GM18861 (cell line): ENCODE data around the gene NDUFB10.
"Not testable (repeated sequence)": the region's sequence is repeated elsewhere in the genome, so short reads cannot be mapped to it uniquely, and the experiment has no call there.

ENCODE experiments used
- ATAC-seq: cut with Tn5 transposase; IDR thresholded peaks from one replicate; pipeline ENCODE4 v1.9.1; 2021; ENCODE audit not compliant: unreplicated experiment

The NDUFB10 gene

DNA sequence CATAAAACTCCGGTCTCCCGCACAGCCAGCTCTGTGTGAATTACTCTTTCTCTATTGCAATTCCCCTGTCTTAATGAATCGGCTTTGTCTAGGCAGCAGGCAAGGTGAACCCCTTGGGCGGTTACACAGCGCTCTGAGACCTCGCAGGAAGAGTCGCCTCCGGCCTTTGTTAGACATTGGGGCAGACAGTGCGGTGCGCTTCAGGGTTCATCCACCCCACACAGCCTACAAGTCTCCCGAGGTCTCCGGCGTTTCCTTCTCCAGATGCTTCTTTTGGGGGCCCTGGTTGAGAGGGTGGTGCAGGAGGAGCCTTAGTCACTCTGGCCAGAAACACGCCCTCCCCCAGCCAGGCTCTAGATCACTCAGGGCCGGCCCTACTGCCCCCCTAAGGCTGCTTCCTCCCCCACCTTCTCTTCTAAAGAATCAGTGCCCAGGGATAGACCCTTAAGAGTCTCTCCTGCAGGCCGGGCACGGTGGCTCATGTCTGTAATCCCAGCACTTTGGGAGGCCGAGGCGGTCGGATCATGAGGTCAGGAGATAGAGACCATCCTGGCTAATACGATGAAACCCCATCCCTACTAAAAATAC lies 14.6 kb upstream of the NDUFB10 start:
- no peak for ATAC-seq

GRCh38 chr16:1945559-1946391 lies 13.6 kb upstream of the NDUFB10 start:
- ATAC-seq = no peak

DNA sequence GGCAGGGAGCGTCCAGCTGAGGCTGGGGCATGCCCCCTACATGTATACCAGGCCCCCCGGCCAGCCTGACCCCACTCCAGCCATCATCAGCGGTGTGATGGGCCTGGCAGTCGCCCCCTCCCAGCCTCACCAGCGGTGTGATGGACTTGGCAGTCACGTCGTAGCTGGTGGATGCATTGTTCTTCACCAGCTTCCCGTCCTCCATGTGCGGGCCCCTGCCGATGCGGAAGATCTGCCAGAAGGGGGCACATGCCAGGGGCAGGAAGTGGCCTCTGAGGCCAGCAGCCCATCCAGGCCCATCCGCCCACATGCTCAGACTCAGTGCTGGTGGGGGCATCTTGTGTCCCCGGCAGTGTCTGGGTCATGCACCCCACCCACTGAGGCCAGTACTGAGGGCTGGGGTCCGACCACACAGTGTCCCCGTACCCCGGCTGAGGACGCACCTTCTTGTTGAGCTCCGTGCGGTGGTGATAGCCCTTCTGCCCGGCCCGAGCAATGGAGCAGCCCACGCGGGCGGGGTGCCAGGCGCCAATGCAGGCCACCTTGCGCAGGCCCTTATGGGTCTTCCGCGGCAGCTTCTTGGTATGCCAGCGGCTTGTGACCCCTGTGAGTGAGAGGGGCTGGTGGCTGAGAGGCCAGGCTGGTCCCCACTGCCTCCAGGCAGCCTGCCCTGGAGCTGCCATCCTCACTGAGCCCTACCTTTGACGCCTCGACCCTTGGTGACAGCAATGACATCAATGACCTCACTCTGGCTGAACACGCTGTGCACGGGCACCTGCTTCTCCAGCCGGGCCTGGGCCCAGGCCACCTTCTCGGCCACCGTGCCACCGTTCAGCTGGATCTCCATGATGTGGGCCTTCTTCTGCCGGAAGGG lies 12.6 kb upstream of the NDUFB10 start:
- no peak for ATAC-seq

DNA sequence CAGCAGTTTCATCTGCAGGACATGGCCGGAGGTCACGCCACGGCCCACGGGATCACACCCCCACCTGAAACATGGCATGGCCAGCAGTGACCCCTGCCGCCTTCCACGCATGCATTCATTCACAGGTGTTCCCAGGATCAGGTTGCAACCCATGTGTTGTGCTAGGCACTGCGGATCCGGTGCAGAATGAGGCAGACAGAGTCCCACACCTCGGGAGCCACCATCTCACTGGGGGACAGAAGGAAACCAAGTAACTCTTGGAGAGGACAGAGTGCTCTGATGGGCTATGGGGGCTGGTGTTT lies 12.0 kb upstream of the NDUFB10 start:
- ATAC-seq = no peak

DNA sequence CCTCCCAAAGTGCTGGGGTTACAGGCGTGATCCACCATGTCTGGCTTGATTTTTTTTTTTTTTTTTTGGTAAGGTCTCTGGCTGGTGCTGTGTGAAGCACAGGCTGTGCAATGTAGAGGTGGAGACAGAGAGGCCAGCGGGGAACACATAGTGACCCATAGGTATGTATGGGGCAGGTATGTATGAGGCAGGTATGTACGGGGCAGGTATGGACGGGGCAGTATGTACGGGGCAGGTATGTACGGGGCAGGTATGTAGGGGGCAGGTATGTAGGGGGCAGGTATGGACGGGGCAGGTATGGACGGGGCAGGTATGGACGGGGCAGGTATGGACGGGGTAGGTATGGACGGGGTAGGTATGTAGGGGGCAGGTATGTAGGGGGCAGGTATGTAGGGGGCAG lies 9.8 kb upstream of the NDUFB10 start:
- ATAC-seq = no peak

GRCh38 chr16:1950047-1950446 lies 9.3 kb upstream of the NDUFB10 start:
- ATAC-seq = no peak

- no peak for ATAC-seq
These were observed 8.8 kb upstream of the NDUFB10 start for GRCh38 chr16:1950559-1950958.

GRCh38 chr16:1953734-1954133 lies 5.6 kb upstream of the NDUFB10 start:
- no peak for ATAC-seq

DNA sequence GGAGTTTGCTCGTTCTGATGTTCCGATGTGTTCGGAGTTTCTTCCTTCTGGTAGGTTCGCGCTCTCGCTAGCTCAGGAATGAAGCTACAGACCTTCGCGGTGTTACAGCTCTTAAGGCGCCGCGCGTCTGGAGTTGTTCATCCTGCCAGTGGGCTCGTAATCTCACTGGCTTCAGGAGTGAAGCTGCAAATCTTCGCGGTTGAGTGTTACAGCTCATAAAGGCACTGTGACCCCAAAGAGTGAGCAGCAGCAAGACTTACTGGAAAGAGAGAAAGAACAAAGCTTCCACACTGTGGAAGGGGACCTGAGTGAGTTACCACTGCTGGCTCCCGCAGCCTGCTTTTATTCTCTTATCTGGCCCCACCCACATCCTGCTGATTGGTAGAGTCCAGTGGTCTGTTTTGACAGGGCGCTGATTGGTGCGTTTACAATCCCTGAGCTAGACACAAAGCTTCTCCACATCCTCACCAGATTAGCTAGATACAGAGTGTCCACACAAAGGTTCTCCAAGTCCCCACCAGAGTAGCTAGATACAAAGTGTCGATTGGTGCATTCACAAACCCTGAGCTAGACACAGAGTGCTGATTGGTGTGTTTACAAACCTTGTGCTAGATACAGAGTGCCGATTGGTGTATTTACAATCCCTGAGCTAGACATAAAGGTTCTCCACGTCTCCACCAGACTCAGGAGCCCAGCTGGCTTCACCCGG lies 1.8 kb upstream of the NDUFB10 start:
- ATAC-seq = not testable (repeated sequence)

DNA sequence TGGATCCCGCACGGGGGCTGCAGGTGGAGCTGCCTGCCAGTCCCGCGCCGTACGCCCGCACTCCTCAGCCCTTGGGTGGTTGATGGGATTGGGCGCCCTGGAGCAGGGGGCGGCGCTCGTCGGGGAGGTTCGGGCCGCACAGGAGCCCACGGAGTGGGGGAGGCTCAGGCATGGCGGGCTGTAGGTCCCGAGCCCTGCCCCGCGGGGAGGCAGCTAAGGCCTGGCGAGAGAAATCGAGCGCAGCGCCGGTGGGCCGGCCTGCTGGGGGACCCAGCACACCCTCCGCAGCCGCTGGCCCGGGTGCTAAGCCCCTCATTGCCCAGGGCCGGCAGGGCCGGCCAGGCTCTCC lies 1.2 kb upstream of the NDUFB10 start:
- not testable (repeated sequence) for ATAC-seq

GRCh38 chr16:1958715-1959268 lies 546 bp upstream of the NDUFB10 start:
- ATAC-seq = no peak

DNA sequence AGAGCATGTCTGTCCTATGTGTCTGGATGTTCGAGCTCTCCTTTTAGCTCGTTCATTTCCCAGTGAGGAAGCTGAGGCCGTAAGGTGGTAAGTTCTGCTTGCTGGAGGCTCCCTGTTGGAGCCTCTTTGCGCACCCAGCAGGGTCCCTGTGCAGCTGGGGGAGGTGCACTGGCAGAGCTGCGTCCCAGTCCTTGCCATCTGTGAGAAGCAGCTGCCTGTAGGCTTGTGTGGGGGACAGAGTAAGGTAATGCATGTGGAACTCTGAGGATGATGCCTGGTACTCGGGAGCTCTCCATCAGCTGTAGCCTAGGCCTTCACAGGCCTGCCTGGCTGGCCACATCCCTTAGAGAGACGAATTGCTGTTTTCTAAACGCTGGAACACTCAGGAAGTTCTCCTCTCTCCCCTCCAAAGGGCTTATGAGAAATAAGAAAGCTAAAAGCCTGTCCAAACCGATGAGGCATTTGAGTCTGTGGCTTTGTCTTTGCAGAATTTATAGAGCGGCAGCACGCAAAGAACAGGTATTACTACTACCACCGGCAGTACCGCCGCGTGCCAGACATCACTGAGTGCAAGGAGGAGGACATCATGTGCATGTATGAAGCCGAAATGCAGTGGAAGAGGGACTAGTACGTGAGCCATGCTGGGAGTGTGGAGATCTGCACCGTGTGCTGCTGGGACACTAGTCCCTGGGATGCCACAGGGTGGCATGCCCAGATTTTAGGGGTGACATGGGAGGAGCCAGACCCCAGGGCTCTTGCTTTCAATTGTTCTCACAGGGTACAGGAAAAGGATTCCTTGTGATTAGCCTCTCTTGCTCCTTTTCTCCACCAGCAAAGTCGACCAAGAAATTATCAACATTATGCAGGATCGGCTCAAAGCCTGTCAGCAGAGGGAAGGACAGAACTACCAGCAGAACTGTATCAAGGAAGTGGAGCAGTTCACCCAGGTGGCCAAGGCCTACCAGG lies 1.6 kb downstream of the NDUFB10 start:
- ATAC-seq = no peak

DNA sequence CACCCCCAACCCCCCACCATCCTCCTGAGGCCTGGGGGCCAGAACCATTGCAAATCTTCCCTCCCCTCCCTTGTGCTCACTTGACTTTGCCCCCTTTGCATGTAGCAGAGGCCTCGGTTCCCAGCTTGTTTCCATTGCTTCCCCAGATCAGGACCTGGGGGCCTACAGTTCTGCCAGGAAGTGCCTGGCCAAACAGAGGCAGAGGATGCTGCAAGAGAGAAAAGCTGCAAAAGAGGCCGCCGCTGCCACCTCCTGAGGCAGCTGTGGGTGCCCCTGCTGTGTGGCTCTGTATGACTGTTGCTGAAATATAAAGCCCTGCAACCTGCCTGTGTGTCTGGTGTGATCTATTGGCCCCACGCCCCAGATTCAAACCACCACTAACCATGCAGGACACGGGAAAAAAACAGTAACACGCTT lies 2.3 kb downstream of the NDUFB10 start:
- ATAC-seq = no peak

GRCh38 chr16:1962161-1963153 lies 3.1 kb downstream of the NDUFB10 start:
- ATAC-seq = not testable (repeated sequence)

GRCh38 chr16:1963806-1964505 lies 4.6 kb downstream of the NDUFB10 start:
- ATAC-seq = no peak

GRCh38 chr16:1964506-1965395 lies 5.4 kb downstream of the NDUFB10 start, which contains the start of gene RPS2:
TSS of gene RPS2 (minus strand) at chr16:1964826. CDS start at chr16:1964625, 201 bp downstream.
- peak; percentile 72 for ATAC-seq
